A549 (cell line): ENCODE measurements around the gene GPANK1. TPM values are rescaled to one million over a fixed set of nuclear protein-coding genes. Genes with fewer than 3 reads are reported as not detected.

Source experiments
- ATAC-seq, 2 experiments: fragments of 200-7000 bp in 1 of 2; fragments of >200 bp in 1 of 2; cut with Nextera tagmentation in 1 of 2; cut with Tn5 transposase in 1 of 2; 3 replicates each; pipeline versions ENCODE4 v1.8.0 to v1.9.1; 2018 to 2020; ENCODE audit warnings: mild to moderate bottlenecking in 1 of 2, moderate library complexity in 1 of 2
- CTCF ChIA-PET: fragments of 300-600 bp; sonication (Branson Sonifier 250); formaldehyde crosslinking; extraction: SDS; loops from one replicate; lab custom pipeline; 2021; ENCODE audit warnings: antibody characterized with exemption, inconsistent platforms; lab: Yijun Ruan, JAX
- POLR2A ChIA-PET: fragments of 350-600 bp; formaldehyde crosslinking; extraction: SDS; loops from one replicate; lab custom pipeline; 2021; ENCODE audit warnings: antibody characterized with exemption, inconsistent platforms; lab: Yijun Ruan, JAX
- DNase-seq, 2 experiments: peaks; one replicate each; pipeline versions ENCODE4 v3.0.0 to v3.0.0-alpha.2; 2011 to 2016; ENCODE audit warnings: low read depth in 1 of 2, low spot score in 1 of 2
- FAIRE-seq: peaks from 2 replicates; lab custom pipeline; 2011; peaks lifted over from hg19 to GRCh38; lab: Jason Lieb, UNC
- H3K27ac ChIP-seq, 2 experiments: fragments of >200 bp; sonication (Bioruptor Twin); formaldehyde crosslinking; 3 replicates each; pipeline ENCODE4 v1.5.1; 2016 to 2017
- H3K4me1 ChIP-seq: fragments of >200 bp; sonication (Bioruptor Twin); formaldehyde crosslinking; 3 replicates; pipeline ENCODE4 v1.6.1; 2016
- H3K4me2 ChIP-seq: fragments of >200 bp; sonication (Bioruptor Twin); formaldehyde crosslinking; 3 replicates; pipeline ENCODE4 v1.6.1; 2016
- H3K4me3 ChIP-seq: fragments of >200 bp; sonication (Bioruptor Twin); formaldehyde crosslinking; 3 replicates; pipeline ENCODE4 v1.5.1; 2016
- H3K9me3 ChIP-seq: fragments of >200 bp; sonication (Bioruptor Twin); formaldehyde crosslinking; 3 replicates; pipeline ENCODE4 v1.6.1; 2016
- BCL3 ChIP-seq: fragments of >200 bp; sonication (Bioruptor Twin); formaldehyde crosslinking; IDR thresholded peaks from 3 replicates; pipeline ENCODE4 v1.6.1; 2016
- CEBPB ChIP-seq, 2 experiments: fragments of >200 bp in 1 of 2; sonication (Bioruptor Twin) in 1 of 2; formaldehyde crosslinking in 1 of 2; IDR thresholded peaks; 2 replicates each; pipeline ENCODE4 v1.6.1; 2012 to 2016
- CTCF ChIP-seq: fragments of >200 bp; sonication (Bioruptor Twin); formaldehyde crosslinking; IDR thresholded peaks from 3 replicates; pipeline ENCODE4 v1.5.1; 2016
- E2F6 ChIP-seq: IDR thresholded peaks from 2 replicates; pipeline ENCODE4 v1.6.1; 2012; ENCODE audit warnings: low read depth, borderline replicate concordance
- EHMT2 ChIP-seq: fragments of 200-600 bp; sonication (generic); IDR thresholded peaks from 2 replicates; pipeline ENCODE4 v1.6.1; 2016; ENCODE audit warnings: antibody characterized with exemption, low read depth, mild to moderate bottlenecking, moderate library complexity
- ESRRA ChIP-seq: fragments of 150-350 bp; IDR thresholded peaks from 2 replicates; pipeline ENCODE4 v1.6.1; 2014; ENCODE audit warnings: mild to moderate bottlenecking, low read length, borderline replicate concordance
- GATA3 ChIP-seq: IDR thresholded peaks from 2 replicates; pipeline ENCODE4 v1.6.1; 2012; ENCODE audit warnings: borderline replicate concordance
- HEYL ChIP-seq: fragments of 250-450 bp; sonication (Bioruptor Pico); IDR thresholded peaks from 2 replicates; pipeline ENCODE4 v1.8.0; 2021; ENCODE audit warnings: mild to moderate bottlenecking, moderate library complexity
- HMGXB4 ChIP-seq: fragments of 250-450 bp; sonication (Bioruptor Pico); IDR thresholded peaks from 2 replicates; pipeline ENCODE4 v1.5.0; 2021; ENCODE audit warnings: mild to moderate bottlenecking, moderate library complexity, borderline replicate concordance
- HOXA7 ChIP-seq: fragments of 250-450 bp; sonication (Bioruptor Pico); IDR thresholded peaks from 2 replicates; pipeline ENCODE4 v1.5.0; 2020; ENCODE audit warnings: mild to moderate bottlenecking, moderate library complexity
- JUN ChIP-seq, 2 experiments: fragments of >200 bp; sonication (Bioruptor Twin); formaldehyde crosslinking; IDR thresholded peaks; 2 replicates in 1 of 2; 3 replicates in 1 of 2; pipeline ENCODE4 v1.6.1; 2016 to 2017
- JUNB ChIP-seq: fragments of >200 bp; sonication (Bioruptor Twin); formaldehyde crosslinking; IDR thresholded peaks from 2 replicates; pipeline ENCODE4 v1.6.1; 2016
- MAFK ChIP-seq: fragments of 450-650 bp; IDR thresholded peaks from 2 replicates; pipeline ENCODE4 v1.6.1; 2014; ENCODE audit not compliant: partially characterized antibody
- MAX ChIP-seq: IDR thresholded peaks from 2 replicates; pipeline ENCODE4 v1.6.1; 2012
- MYC ChIP-seq: IDR thresholded peaks from 2 replicates; pipeline ENCODE4 v1.6.1; 2012; ENCODE audit warnings: mild to moderate bottlenecking, inconsistent platforms, low read length, improper control_type of control experiment, borderline replicate concordance
- PBX3 ChIP-seq: IDR thresholded peaks from 2 replicates; pipeline ENCODE4 v1.6.1; 2012
- POLR2A ChIP-seq: IDR thresholded peaks from 2 replicates; pipeline ENCODE4 v1.6.1; 2012; ENCODE audit warnings: mild to moderate bottlenecking, low read length
- POLR2AphosphoS2 ChIP-seq: conservative IDR thresholded peaks from 2 replicates; pipeline ENCODE4 v1.6.1; 2012; ENCODE audit warnings: low read length, improper control_type of control experiment, inconsistent platforms
- RAD21 ChIP-seq, 2 experiments: fragments of >200 bp in 1 of 2; sonication (Bioruptor Twin) in 1 of 2; formaldehyde crosslinking in 1 of 2; IDR thresholded peaks in 1 of 2; conservative IDR thresholded peaks in 1 of 2; 2 replicates in 1 of 2; 3 replicates in 1 of 2; pipeline ENCODE4 v1.6.1; 2012 to 2018; ENCODE audit warnings: inconsistent platforms in 1 of 2
- RFX5 ChIP-seq: fragments of 450-650 bp; IDR thresholded peaks from 2 replicates; pipeline ENCODE4 v1.7.1; 2014; ENCODE audit warnings: antibody characterized with exemption, mild to moderate bottlenecking, moderate library complexity
- RNF2 ChIP-seq: fragments of 200-600 bp; sonication (generic); IDR thresholded peaks from 2 replicates; pipeline ENCODE4 v1.6.1; 2016; ENCODE audit warnings: low read depth, mild to moderate bottlenecking, antibody characterized with exemption, moderate library complexity, borderline replicate concordance
- TP53 ChIP-seq: fragments of 250-450 bp; sonication (Bioruptor Pico); IDR thresholded peaks from 2 replicates; pipeline ENCODE4 v1.5.0; 2021; ENCODE audit warnings: mild to moderate bottlenecking, moderate library complexity
- ZFP36 ChIP-seq: fragments of 450-650 bp; IDR thresholded peaks from 2 replicates; pipeline ENCODE4 v1.6.1; 2014; ENCODE audit warnings: borderline replicate concordance; ENCODE audit not compliant: partially characterized antibody
- WGBS: methylation state at CpG from one replicate; pipeline ENCODE4 v1.1.6; 2017; ENCODE audit errors: missing lambda C conversion rate; 5-methylcytosine and 5-hydroxymethylcytosine counted together
- polyA plus RNA-seq, 4 experiments: library from polyadenylated mRNA; depleted of rRNA in 3 of 4; stranded (reverse); fragments of >200 nt; fragmentation: RNase III in 1 of 4; extraction: RNeasy Plus Mini Kit Qiagen cat#74134 plus additional on column Dnase treatment in 1 of 4; gene quantifications; 2 replicates in 3 of 4; 3 replicates in 1 of 4; pipeline ENCODE4 v1.2.3, GENCODE V29; 2011 to 2017

The GPANK1 gene
- polyA plus RNA-seq, 2 of the 4 experiments (the other 2 are of a cell fraction) = 11.0 TPM

- no peak for ATAC-seq
- POLR2A ChIA-PET = interaction anchor here (0.7 to 0.9 kb wide), 2 partner anchors 13 to 17 kb away, joined by 3 to 4 read pairs; partner anchors contain the start of gene BAG6
- Histone ChIP-seq H3K4me3 (no peak overlapping the region), H3K9me3 (no peaks in the 10 kb centered on the region), H3K4me1 (no peaks in the 10 kb centered on the region), H3K4me2 (no peak overlapping the region), H3K27ac (no peak overlapping the region)
- FAIRE-seq = no peak
- 81% methylated on average over 9 of the region's 9 CpGs for WGBS
- TF ChIP-seq JUNB (no peak), RAD21 (conservative IDR thresholded peaks at IDR 0.05 in 1 of 2, IDR thresholded peaks at IDR 0.05 in 1 of 2) (no peak), TP53 (CRISPR knock-in tag) (no peak), CTCF (no peak), PBX3 (no peak), ZFP36 (no peak), CEBPB (IDR thresholded peaks at IDR 0.05) (no peak), POLR2AphosphoS2 (no peak), GATA3 (no peak), RNF2 (no peak), RFX5 (no peak), HEYL (CRISPR knock-in tag) (no peak), MYC (no peak), ESRRA (no peak), MAX (no peak)
- no peak for DNase-seq
- CTCF ChIA-PET = interaction anchor here (1.8 kb wide), 2 partner anchors 14 to 40 kb away, joined by 4 to 6 read pairs; no protein-coding TSS in a partner anchor
Measured at GRCh38 chr6:31639043-31639442, 25.8 kb downstream of the GPANK1 start.

- FAIRE-seq = no peak
- no peak overlapping the region for H3K4me2 ChIP-seq
- TF ChIP-seq BCL3 (no peak), POLR2A (no peak), HOXA7 (CRISPR knock-in tag) (no peak), RAD21 (conservative IDR thresholded peaks at IDR 0.05 in 1 of 2, IDR thresholded peaks at IDR 0.05 in 1 of 2) (no peak), HMGXB4 (CRISPR knock-in tag) (no peak), MAFK (no peak), E2F6 (no peak), JUN (IDR thresholded peaks at IDR 0.05) (no peak), EHMT2 (no peak)
- TF ChIP-seq, all 56 proteins: peak for 0
- no peaks in the 10 kb centered on the region for H3K9me3 ChIP-seq
- no peak overlapping the region for H3K4me3 ChIP-seq
- no peak overlapping the region for H3K27ac ChIP-seq
- ChIA-PET POLR2A (interaction anchor here (1.6 kb wide), 1 partner anchor 24 kb away, joined by 4 read pairs; the partner anchor contains the start of gene C6orf47), CTCF (no interaction called here)
- ATAC-seq (no peak), DNase-seq (no peak)
- H3K4me1 ChIP-seq = no peaks in the 10 kb centered on the region
- 87% methylated on average over 18 of the region's 27 CpGs for WGBS
Measured at GRCh38 chr6:31636698-31637596, 27.9 kb downstream of the GPANK1 start.
